ENCODE results near the gene UPK1A.
"Not testable (repeated sequence)": the region's sequence is repeated elsewhere in the genome, so short reads cannot be mapped to it uniquely, and the experiment has no call there.

Gene UPK1A

DNA sequence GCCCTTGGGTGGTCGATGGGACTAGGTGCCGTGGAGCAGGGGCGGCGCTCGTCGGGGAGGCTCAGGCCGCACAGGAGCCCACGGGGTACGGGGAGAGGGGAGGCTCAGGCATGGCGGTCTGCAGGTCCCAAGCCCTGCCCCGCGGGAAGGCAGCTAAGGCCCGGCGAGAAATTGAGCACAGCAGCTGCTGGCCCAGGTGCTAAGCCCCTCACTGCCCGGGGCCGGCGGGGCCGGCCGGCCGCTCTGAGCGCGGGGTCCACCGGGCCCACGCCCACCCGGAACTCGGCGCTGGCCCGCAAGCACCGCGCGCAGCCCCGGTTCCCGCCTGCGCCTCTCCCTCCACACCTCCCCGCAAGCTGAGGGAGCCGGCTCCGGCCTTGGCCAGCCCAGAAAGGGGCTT is 24.8 kb downstream of the UPK1A start:
- DNase-seq (ENCODE audit: low read depth in 2 of 2): not testable (repeated sequence)

DNA sequence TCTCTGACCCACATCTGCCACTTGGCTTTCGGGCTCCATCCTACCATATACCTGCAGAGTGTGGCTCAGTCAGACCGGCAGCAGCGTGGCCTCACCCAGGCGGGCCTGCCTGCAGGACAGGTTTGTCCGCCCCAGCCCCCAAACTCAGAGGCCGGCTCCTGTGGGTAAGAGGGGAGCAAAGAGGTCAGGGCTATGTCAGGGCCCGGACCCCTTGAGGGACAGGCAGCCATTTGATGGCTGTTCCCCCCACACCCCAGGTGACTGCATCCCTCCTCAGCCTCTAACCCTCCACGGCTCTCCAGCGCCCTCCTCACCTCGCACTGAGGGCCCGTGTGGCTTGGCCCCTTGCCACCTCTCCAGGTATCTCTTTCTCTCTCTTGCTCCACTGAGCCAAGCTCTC is 25.7 kb downstream of the UPK1A start:
- DNase-seq (ENCODE audit: low read depth in 2 of 2): no peak

DNA sequence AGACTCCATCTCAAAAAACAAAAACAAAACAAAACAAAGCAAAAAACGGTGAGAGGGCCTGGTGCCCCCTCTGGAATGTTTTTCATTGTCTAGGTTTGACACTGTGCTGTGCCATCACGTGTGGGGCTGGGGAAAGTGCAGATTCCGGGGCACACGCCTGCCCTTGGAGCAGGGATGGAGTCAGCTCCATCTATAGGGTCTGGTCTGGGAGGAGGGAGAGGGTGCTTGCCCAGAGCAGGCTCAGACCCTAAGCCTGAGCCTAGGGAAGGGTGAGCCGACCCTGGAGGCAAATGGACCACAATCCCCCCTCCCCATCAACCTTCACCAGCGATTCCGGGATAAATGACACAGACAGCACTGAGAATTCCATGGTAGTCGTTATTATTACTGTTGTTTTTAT is 27.1 kb downstream of the UPK1A start:
- no peak for DNase-seq (ENCODE audit: low read depth in 2 of 2)

DNA sequence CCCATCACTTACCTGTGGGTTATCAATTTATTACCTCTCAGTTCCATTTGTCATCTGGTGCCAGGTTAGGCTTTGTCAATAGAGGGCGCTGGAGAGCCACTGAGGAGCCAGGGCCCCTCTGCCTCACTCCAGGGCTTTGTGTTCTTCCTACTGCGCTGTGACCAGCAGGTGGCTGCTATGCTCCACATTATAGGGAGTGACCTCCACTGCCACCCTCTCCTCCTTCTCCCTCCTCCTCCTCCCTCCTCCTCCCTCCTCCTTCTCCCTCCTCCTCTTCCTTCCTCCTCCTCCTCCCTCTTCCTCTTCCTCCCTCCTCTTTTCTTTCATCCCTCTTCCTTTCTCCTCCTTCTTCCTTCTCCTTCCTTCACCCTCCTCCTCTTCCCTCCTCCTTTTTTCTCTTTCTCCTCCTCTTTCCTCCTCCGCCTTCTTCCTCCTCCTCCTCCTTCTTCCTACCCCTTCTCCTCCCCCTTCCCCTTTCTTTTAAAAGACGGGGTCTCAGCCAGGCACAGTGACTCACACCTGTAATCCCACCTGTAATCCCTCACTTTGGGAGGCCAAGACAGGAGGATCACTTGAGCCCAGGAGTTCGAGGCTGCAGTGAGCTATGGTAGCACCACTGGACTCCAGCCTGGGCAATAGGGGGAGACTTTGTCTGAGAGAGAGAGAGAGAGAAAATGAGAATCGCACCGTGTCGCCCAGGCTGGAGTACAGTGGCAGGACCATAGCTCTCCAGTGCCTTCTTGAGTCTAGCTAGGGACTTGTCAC is 27.7 kb downstream of the UPK1A start:
- peak; percentile 38 to 51 for DNase-seq (ENCODE audit: low read depth in 2 of 2)

DNA sequence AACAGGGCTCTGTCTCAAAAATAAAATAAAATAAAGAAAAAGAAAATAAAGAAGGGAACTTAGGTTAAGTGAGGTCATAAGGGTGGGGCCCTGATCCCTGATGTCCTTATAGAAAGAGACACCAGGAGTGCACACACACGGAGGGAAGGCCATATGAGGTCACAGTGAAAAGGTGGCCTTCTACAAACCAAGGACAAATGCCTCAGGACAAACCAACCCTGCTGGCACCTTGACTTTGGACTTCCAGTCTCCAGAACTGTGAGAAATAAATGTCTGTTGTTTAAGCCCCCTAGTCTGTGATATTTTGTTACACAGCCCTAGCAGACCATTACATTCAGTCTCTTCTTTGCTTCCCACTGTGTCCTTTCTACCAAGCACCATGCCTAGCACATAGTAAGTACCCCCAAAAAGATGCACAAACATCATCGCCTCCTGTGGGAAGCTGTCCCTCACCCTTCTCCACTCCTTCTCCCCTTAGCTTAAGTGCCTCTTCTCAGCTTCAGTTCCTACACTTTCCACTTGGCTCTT is 29.6 kb downstream of the UPK1A start:
- DNase-seq (ENCODE audit: low read depth in 2 of 2): no peak

DNA sequence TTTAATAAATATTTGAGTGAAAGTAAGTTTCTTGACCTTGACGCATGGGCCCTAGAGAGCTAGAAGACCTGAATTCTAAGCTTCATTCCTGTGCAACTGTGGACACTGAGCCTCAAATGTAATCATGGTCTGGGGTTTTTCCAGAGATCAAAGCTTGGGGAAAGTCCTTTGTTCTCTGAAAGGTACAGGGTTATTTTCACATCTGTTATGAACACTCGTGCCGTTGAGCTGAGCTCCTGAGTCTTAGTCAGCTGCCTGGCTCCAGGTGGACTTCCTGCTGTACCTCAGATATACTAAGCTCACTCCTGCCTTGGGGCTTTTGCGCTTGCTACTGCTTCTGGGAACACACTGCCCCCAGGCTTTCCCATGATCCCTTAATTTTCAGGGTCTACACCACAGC is 30.5 kb downstream of the UPK1A start:
- no peak for DNase-seq (ENCODE audit: low read depth in 2 of 2)

DNA sequence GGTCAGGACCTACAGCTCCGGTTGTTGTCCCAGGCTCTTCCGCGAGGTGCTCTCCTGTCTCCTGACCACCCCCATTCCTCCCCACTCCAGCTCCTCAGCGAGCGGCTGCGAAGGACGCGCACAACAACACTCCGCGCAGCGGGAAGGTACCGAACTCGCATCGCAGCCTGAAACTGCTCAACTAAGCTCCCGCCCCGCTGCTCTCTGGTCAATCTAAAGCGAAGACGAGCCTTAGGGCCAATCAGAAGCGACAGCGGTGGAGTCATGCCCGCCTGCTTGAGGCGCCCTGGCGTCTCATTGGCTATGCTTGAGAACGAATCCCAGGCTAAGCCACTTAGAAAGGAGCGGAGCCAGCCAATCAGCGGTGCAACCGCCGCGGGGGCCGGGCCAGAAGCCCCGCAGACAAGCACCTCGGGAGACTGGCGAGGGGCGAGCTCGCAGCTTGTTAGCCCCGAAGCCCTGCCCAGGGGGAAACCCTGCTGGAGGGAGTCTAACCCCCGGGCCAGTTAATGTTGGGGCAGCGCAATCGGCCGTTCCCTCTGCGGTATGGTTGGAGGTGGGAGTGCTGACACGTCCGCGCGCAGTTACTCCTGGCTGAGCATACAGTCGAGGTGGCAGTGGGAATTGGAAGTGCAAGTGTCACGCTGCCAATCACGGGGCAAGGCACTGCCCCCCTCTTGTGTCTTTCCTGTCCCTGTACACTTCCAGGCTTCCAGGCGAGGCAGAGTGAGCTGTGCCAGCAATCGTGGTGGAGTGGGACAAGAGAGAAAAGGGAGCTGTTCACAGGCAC is 36.1 kb downstream of the UPK1A start:
- DNase-seq (ENCODE audit: low read depth in 2 of 2): peak; percentile 91

DNA sequence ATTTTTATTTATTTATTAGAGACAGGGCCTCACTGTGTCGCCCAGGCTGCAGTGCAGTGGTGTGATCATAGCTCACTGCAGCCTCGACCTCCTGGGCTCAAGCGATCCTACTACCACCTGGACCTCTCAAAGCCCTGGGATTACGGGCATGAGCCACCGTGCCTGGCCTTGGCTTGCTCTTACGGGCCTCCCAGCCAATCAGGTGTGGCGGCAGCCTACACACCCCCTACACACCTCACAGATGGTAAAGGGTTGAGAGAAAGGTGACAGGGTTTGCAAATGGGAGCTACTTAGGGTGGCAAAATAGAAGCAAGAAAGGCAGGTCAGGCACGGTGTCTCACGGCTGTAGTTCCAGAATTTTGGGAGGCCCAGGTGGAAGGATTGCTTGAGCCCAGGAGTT is 37.0 kb downstream of the UPK1A start:
- no peak for DNase-seq (ENCODE audit: low read depth in 2 of 2)

DNA sequence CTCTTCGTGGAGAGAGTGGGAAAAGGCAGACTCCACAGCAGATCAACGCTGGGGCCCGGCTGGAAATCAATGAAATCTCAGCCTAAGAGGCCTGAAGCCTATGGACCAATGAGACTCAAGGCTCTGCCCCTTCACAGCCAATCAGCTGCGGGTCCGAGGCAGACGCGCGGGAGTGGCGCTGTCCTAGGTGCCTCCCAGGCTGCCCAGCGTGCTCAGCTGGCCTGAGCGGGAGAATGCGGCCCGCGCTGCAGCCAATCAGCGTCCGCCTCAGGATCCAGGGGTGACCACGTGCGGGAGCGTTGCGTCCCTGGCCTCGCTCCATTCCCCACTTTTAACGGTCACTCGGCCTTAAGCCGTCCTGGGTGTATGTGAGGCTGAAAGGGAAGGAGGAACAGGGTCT is 37.9 kb downstream of the UPK1A start, which contains the start of gene ZBTB32:
Gene ZBTB32 (plus strand): TSS at position 341 of the 400 bp plus-strand sequence. CDS start 10,069 bp downstream, outside the sequence.
- no peak for DNase-seq (ENCODE audit: low read depth in 2 of 2)

DNA sequence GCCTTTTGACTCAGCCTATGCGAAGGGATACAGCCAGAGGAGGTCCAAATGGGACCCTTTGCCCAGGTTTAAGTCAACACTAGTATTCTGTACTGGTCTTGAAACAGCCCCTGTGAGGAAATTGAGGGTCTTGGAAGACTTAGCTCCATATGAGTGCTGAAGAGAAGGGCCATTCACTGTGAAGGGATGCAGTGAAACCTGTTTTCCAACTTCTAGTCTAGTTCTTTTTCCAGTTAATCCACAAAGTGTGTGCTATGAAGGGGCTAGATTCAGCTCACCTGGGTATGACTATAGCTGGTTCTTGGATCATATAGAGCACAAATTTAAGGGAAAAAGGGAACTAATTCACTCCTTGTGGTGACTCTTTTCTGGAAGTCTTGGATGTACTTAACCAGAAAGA is 42.1 kb downstream of the UPK1A start:
- no peak for DNase-seq (ENCODE audit: low read depth in 2 of 2)

DNA sequence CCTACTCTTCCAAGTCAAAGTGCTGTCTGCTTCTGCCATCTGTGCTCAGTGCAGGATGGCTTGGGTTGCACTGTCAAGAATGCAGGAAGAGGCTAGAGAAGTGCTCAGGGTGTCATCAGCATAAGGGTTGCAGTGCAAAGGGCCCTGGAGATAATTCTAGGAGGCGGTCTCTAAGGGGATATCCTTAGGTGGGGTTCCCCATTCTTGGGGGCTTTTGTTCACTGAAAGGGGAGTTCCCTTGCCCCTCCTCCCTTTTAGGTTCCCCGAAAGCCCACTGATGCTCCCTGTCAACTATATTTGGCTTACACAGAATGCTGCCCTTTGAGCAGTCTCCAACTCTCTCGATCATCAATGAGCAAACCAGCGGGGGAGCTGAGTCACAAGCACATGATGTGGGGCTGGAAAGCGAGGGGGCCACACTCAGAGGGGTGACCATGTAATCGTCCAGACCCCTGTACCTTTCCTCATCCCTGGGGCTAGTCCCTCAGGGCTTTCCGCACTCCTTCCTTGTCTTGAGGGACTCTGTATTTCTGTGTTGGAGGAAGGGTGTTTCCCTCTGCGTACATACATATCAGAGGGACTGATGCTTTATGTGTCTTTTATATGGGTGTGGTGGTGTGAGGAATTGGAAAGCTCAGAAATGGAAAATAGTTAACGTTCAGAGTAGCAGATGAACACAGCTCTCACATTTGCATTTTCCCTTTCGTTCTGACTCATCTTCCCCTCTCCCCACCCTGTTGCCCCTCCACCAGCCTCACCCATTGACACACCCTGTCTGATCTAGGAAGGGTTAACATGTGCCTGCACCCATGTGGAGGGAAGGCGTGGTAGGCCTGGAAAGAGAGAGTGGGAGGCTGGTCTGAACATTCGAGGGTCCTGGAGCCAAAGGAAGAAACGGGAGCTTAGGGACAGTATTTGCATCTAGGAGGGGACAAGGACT is 44.7 kb downstream of the UPK1A start:
- DNase-seq (ENCODE audit: low read depth in 2 of 2): no peak

DNA sequence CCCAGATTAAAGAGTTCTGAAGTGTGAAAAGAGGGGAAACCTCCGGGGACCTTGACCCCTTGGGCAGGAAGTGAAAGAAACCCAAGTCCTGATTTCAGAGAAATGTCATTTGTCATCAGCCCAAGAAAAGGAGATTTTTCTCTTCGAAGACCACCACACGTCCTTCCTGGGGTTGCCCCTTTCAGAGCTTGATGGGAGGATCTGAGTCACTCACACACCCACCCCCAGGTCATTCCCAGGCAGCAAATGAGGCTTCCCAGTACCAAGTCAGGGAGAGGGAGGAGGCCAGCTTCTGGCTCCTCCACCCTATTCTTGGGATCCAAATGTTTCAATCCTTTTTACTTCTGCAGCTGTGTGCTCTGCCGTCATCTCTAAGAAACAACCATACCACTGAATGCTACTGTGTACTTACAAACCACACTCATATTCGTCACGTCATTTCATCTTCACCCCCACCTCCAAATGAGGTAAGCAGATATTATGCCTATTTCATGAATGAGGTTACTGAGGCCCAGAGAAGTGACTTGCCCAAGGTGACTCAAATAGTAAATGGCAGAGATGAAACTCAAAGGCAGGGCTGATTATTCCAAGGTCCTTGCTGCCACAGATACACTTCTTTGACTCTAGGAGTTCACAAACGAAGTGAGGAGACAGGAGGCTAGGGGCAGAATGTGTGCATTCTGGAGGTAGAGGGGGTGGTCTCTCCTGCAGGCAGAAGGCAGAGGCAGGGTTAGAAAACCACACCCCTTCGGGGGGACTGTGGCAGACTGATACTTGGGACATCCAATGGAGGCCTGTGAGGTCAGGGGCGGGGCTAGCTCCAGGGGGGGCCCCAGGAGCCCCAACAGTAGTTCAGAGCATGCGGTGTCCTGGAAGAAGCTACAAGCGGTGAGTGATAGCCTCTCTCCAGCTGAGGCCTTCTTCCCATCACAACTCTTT is 46.5 kb downstream of the UPK1A start:
- no peak for DNase-seq (ENCODE audit: low read depth in 2 of 2)

DNA sequence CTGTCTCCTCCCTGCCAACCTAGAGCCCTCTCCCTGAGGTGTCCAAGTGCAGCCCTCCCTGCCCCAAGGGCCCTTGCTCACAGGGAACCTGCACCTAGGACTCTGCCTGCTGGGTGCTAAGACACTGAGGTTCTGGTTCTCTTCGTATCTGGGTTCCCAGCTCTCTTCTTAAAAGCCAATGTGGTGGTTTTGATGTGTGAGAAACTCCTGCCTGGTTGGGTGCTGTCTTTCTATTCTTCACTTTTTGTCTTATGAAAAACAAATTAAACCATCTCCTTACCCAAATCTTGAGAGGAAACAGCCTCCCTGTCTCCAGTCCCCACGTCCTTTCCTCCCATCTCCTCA is 47.2 kb downstream of the UPK1A start:
- no peak for DNase-seq (ENCODE audit: low read depth in 2 of 2)

DNA sequence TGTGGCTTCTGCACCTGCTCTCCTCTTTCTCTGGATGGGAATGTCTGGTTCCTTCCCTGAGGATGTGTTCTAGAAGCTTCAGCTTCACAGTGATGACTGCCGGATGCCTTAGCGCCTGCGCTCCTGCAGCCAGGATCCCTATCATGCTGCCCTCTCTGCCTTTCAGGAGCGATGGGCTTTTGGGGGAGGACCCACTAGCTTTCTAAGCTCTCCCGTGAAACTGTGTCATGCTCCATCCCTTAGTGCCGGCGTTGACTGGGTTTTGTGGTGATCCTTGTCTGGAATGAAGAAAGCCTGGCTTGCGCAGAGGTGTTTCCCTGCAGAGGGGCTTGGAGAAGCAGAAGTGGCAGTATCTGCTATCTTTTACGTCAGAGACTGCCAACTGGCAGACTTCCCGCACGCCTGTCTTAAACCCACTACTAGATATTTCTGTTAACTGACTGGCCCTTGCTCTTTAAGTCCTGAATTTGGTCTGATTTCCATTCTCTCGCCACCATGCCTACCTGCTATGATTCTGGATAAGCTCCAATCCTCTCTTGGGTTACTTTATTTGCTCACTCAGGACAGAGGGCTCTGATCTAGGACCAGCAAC is 47.7 kb downstream of the UPK1A start:
- DNase-seq (ENCODE audit: low read depth in 2 of 2): no peak

DNA sequence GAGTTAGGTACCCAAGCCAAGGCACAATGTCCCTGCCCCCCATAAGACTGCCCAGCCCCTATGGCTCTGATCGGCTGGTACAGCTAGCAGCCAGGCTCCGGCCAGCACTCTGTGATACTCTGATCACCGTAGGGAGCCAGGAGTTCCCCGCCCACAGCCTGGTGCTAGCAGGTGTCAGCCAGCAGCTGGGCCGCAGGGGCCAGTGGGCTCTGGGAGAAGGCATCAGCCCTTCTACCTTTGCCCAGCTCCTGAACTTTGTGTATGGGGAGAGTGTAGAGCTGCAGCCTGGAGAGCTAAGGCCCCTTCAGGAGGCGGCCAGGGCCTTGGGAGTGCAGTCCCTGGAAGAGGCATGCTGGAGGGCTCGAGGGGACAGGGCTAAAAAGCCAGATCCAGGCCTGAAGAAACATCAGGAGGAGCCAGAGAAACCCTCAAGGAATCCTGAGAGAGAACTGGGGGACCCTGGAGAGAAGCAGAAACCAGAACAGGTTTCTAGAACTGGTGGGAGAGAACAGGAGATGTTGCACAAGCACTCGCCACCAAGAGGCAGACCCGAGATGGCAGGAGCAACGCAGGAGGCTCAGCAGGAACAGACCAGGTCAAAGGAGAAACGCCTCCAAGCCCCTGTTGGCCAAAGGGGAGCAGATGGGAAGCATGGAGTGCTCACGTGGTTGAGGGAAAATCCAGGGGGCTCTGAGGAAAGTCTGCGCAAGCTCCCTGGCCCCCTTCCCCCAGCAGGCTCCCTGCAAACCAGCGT is 48.5 kb downstream of the UPK1A start:
- DNase-seq (ENCODE audit: low read depth in 2 of 2): no peak

DNA sequence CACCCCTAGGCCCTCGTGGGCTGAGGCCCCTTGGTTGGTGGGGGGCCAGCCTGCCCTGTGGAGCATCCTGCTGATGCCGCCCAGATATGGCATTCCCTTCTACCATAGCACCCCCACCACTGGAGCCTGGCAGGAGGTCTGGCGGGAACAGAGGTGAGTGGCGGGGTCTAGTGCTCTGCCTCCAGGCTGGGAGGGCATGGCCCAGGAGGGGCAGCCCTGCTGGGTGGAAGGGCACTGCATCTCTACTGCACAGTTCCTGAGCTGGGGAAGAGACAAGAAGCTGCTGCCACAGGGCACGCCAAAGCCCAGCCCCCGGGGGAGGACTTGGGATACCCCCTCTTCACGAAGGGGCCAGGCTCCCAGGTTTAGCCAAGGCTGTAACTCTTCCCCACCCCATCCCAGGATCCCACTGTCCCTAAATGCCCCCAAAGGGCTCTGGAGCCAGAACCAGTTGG is 49.1 kb downstream of the UPK1A start:
- no peak for DNase-seq (ENCODE audit: low read depth in 2 of 2)

DNA sequence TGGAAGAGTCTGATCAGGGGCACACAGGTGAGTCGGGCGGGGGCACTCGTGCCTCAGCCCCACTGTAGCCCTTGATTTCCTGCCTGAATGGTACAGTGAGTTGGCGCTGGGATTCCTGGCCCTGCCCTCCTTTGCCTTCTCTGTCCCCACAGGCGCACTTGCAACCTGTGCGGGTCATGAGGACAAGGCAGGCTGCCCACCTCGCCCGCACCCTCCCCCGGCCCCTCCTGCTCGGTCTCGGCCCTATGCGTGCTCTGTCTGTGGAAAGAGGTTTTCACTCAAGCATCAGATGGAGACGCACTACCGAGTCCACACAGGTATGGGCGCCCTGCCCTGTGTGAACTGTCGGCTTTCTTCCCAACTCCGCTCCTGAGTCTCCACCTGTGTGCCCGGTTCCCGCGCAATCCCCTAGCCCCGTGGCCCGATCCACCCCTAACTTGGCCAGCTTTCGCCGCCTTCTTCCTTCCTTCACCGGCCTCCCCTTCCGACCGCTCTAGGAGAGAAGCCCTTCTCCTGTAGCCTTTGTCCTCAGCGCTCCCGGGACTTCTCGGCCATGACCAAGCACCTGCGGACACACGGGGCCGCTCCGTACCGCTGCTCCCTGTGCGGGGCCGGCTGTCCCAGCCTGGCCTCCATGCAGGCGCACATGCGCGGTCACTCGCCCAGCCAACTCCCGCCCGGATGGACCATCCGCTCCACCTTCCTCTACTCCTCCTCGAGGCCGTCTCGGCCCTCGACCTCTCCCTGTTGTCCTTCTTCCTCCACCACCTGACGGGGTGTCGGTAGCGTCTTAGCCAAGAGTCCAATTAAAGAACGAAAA is 49.9 kb downstream of the UPK1A start:
- DNase-seq (ENCODE audit: low read depth in 2 of 2): no peak

DNA sequence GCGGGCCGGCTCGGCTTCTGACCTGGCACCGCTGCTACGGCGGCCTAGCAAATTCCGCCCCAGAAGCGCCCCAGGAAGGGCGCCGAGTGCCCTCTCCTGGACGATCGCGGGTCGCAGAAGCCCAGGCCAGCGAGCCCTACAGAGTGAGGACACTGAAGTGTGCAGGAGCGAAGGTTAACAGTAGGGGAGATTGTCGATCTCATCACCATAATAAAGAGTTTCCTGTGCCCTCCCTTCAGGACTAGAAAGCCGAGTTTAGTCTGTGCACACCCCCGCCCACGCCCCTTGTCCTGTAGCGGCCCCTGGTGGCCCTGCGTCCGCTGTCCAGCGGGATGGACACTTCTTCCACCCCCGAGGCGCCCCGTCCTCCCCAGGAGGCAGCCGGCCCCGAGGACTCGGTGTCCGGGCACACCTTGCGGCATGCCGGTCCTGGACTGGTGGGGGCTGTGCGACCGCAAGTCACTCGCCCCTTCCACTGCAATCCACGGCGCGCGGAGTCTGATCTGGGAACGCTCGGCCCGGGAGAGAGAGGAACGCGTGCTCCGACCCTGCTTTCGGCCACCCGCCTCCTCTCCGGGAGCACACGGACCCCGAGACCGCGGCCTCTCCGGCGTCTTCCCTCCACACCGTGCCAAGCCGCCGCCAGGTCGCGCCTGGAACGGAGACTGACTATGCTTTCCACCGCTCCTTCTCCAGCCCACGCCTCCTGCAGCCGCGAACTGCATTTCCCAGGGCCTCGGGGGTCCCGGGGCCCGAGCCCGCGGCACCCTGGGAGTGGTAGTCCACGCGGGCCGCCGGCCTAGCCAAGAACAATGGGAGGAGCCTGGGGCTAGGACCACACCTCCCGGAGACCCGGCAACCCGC is 50.7 kb downstream of the UPK1A start:
- DNase-seq (ENCODE audit: low read depth in 2 of 2): peak in 1 of 2 experiments; percentile 36

Data from fibroblast of skin of left biceps (primary cell).